Measurements from ENCODE around the gene C16orf95. TPM values are rescaled to one million over a fixed set of nuclear protein-coding genes. Genes with fewer than 3 reads are reported as not detected.

C16orf95 gene
- total RNA-seq, 4 donors from 2014 or later, result 1.4 to 2.5 (median 1.9) TPM

GRCh38 chr16:87288753-87289362 lies 28.3 kb downstream of the C16orf95 start:
- DNase-seq (ENCODE audit: low spot score in 2 of 2), result no peak
- H3K4me3 ChIP-seq (ENCODE audit: low read depth, poor library complexity, severe bottlenecking), result no peak overlapping the region
- WGBS, 2 donors, result 72 to 74% methylated on average over 7 of the region's 7 CpGs
- intact Hi-C loops (cut with DNase I; ENCODE audit: low total_unique reads), result no loop called here
- no peak for TF ChIP-seq CTCF (IDR thresholded peaks at IDR 0.05)
- TF ChIP-seq POLR2A (IDR thresholded peaks at IDR 0.05), result no peak

GRCh38 chr16:87286839-87287626 lies 30.2 kb downstream of the C16orf95 start:
- intact Hi-C loops (cut with DNase I; ENCODE audit: low total_unique reads), result no loop called here
- 73 to 82% methylated on average over 8 of the region's 8 CpGs for WGBS, 2 donors
- no peak overlapping the region for H3K4me3 ChIP-seq (ENCODE audit: low read depth, poor library complexity, severe bottlenecking)
- TF ChIP-seq POLR2A (IDR thresholded peaks at IDR 0.05) (no peak), CTCF (IDR thresholded peaks at IDR 0.05) (no peak)
- no peak for DNase-seq (ENCODE audit: low spot score in 2 of 2)

- TF ChIP-seq CTCF (IDR thresholded peaks at IDR 0.05) (no peak), POLR2A (IDR thresholded peaks at IDR 0.05) (no peak)
- intact Hi-C loops (cut with DNase I; ENCODE audit: low total_unique reads), result no loop called here
Observed at GRCh38 chr16:87284183-87284582, 33.0 kb downstream of the C16orf95 start.

GRCh38 chr16:87279094-87279658 lies 38.0 kb downstream of the C16orf95 start:
- 73 to 80% methylated on average over 18 of the region's 18 CpGs for WGBS, 2 donors
- no peak overlapping the region for H3K4me3 ChIP-seq (ENCODE audit: low read depth, poor library complexity, severe bottlenecking)
- no peak for DNase-seq (ENCODE audit: low spot score in 2 of 2)
- intact Hi-C loops (cut with DNase I; ENCODE audit: low total_unique reads), result loop anchor here (5.0 to 10.0 kb wide), 2 partner anchors 74 to 712 kb away; partner anchors contain the start of gene FOXC2
- TF ChIP-seq POLR2A (IDR thresholded peaks at IDR 0.05), result no peak
- TF ChIP-seq CTCF (IDR thresholded peaks at IDR 0.05), result no peak

More at GRCh38 chr16:87284183-87284582, 33.0 kb downstream of the C16orf95 start:
- 75 to 79% methylated on average over 2 of the region's 2 CpGs for WGBS, 2 donors
- no peak overlapping the region for H3K4me3 ChIP-seq (ENCODE audit: low read depth, poor library complexity, severe bottlenecking)
- DNase-seq (ENCODE audit: low spot score in 2 of 2), result no peak

- H3K4me3 ChIP-seq (ENCODE audit: low read depth, poor library complexity, severe bottlenecking), result no peak overlapping the region
- peak in 1 of 3 donors; percentile 51 for TF ChIP-seq CTCF (IDR thresholded peaks at IDR 0.05)
- TF ChIP-seq POLR2A (IDR thresholded peaks at IDR 0.05), result no peak
- DNase-seq (ENCODE audit: low spot score in 2 of 2), result peak; percentile 56 to 93
- intact Hi-C loops (cut with DNase I; ENCODE audit: low total_unique reads), result loop anchor here (5.0 to 10.0 kb wide), 2 partner anchors 74 to 711 kb away; partner anchors contain the start of gene FOXC2
- 47 to 51% methylated on average over 35 to 38 of the region's 38 CpGs for WGBS, 2 donors
Observed at GRCh38 chr16:87278191-87279093, 38.8 kb downstream of the C16orf95 start.

Measured in lower leg skin (tissue), 4 donors.